NCI-H2196 (cell line): ENCODE measurements around the gene AXIN2.
"Not testable (repeated sequence)": the region's sequence is repeated elsewhere in the genome, so short reads cannot be mapped to it uniquely, and the experiment has no call there.

Experiments used
- DNase-seq: peaks from one replicate; lab custom pipeline; 2025; ENCODE audit not compliant: unreplicated experiment; lab: John Stamatoyannopoulos, UW

The AXIN2 gene

GRCh38 chr17:65485388-65486299, 75.8 kb downstream of the AXIN2 start:
- DNase-seq, result no peak

GRCh38 chr17:65484405-65484804, 77.0 kb downstream of the AXIN2 start:
- DNase-seq, result not testable (repeated sequence)

GRCh38 chr17:65483438-65483837, 78.0 kb downstream of the AXIN2 start:
- no peak for DNase-seq

DNA sequence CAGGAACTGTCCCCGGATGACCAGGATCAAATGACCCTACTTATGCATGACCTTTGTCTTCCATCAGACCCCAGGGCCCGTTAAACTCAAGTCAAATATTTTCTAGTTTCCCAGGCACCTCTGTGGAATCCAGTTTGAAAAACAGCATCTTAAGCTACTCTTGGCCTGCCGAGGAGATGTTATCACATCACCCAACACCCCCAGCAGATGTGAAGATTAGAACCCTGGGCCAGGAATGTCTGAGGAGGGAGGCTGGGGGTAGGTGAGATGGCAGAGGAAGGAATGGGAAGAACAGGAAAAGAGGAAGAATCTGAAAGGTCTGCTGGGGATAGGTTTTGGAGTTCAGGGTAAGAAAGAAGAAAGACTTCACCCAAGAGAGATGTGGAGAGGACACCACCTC, 79.2 kb downstream of the AXIN2 start:
- DNase-seq, result no peak

- no peak for DNase-seq
These were observed 82.2 kb downstream of the AXIN2 start for GRCh38 chr17:65479282-65479681.
